Lower leg skin (tissue), 3 donors: ENCODE measurements around the gene SP110.
"Not testable (repeated sequence)": the region's sequence is repeated elsewhere in the genome, so short reads cannot be mapped to it uniquely, and the experiment has no call there.

ENCODE experiments used
- CTCF ChIP-seq, 3 donors: fragments of 450-650 bp; IDR thresholded peaks; one replicate each; pipeline ENCODE4 v1.5.1; 2016; ENCODE audit warnings: antibody characterized with exemption in 3 of 3, mild to moderate bottlenecking in 3 of 3, moderate library complexity in 2 of 3
- POLR2A ChIP-seq, 2 donors: fragments of 450-650 bp; IDR thresholded peaks; one replicate each; pipeline ENCODE4 v1.6.1; 2016 to 2017; ENCODE audit warnings: antibody characterized with exemption in 2 of 2, mild to moderate bottlenecking in 1 of 2, moderate library complexity in 1 of 2

GRCh38 chr2:230119827-230120226, 100.0 kb downstream of the SP110 start:
- not testable (repeated sequence) for TF ChIP-seq CTCF, POLR2A (IDR thresholded peaks at IDR 0.05)
